ENCODE data around the gene ZSWIM9.
"Not testable (repeated sequence)": the region's sequence is repeated elsewhere in the genome, so short reads cannot be mapped to it uniquely, and the experiment has no call there.

Gene ZSWIM9

DNA sequence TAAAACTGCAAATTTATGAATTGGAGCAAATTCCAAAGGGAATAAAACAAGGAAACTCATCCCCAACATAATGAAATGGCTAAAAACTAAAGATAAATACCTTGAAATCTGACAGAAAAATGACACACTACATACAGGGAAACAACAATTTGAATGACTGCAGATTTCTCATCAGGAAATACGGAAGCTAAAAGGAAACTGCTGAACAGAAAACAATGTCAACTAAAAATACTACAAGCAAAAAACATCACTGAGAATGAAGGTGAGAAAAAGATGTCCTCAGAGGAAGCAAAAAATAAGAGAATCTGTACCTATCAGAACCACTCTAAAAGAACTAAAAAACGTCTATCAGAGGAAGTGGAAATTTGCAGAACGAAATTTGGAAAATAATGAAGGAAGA is 39.5 kb downstream of the ZSWIM9 start:
- TF ChIP-seq, protein P1, sequence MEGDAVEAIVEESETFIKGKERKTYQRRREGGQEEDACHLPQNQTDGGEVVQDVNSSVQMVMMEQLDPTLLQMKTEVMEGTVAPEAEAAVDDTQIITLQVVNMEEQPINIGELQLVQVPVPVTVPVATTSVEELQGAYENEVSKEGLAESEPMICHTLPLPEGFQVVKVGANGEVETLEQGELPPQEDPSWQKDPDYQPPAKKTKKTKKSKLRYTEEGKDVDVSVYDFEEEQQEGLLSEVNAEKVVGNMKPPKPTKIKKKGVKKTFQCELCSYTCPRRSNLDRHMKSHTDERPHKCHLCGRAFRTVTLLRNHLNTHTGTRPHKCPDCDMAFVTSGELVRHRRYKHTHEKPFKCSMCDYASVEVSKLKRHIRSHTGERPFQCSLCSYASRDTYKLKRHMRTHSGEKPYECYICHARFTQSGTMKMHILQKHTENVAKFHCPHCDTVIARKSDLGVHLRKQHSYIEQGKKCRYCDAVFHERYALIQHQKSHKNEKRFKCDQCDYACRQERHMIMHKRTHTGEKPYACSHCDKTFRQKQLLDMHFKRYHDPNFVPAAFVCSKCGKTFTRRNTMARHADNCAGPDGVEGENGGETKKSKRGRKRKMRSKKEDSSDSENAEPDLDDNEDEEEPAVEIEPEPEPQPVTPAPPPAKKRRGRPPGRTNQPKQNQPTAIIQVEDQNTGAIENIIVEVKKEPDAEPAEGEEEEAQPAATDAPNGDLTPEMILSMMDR (IDR thresholded peaks at IDR 0.05; ENCODE audit: borderline replicate concordance, insufficient read depth, low read depth, low read length), result no peak
- H3K4me3 ChIP-seq (ENCODE audit: low read depth, low read length), result no peak overlapping the region

DNA sequence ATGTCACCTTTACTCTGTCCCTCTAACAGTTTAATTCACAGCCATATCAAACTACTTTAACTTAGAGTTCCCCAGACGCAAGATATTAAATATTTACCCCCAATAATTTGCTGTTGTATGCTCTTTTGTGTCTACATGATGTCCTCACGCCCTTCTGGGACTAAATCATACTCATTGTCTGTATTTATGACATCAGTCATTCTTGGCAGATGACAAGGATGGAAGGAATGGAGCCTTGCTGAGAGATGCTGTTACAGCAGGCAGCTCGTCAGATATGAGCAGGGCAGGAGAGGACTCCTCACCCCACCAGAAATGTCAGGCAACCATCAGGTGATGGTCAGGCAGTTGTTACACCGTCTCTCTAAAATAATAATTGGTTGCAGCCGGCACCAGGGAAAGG is 43.5 kb downstream of the ZSWIM9 start:
- H3K4me3 ChIP-seq (ENCODE audit: low read depth, low read length), result no peak overlapping the region
- TF ChIP-seq, protein P1 (IDR thresholded peaks at IDR 0.05; ENCODE audit: borderline replicate concordance, insufficient read depth, low read depth, low read length), result no peak

DNA sequence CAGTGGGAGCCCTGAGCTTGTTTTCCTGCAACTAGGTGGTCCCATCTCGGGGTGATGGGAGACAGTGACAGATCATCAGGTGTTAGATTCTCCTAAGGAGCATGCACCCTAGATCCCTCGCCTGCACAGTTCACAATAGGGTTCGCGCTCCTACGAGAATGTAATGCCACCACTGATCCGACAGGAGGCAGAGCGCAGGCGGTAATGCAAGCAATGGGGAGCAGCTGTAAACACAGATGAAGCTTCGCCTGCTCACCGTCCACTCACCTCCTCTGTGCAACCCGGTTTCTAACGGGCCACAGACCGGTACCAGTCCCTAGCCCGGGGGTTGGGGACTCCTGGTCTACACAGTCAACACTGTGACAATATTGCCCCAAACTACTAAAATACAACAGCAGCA is 46.5 kb downstream of the ZSWIM9 start:
- TF ChIP-seq, protein P1 (IDR thresholded peaks at IDR 0.05; ENCODE audit: borderline replicate concordance, insufficient read depth, low read depth, low read length), result no peak
- no peak overlapping the region for H3K4me3 ChIP-seq (ENCODE audit: low read depth, low read length)

DNA sequence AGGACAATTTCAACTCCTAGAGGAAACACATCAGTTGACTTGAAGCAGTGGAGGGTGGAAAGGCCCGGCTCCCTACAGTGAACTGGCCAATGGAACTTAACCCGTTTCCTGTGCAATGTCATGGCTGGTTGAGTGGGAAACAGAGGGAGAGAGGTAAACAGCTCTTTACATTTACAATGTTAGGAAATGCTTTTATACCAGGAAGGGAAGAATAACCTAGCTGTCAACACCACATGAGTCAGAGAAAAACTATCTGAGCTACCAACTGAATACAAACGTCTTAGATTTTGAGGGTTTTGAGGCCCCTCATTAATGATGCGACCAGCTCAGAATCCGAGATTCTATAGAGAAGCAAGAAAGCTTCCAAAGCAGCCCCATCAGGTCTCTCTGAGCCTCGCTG is 48.5 kb downstream of the ZSWIM9 start:
- H3K4me3 ChIP-seq (ENCODE audit: low read depth, low read length), result no peak overlapping the region
- TF ChIP-seq, protein P1 (IDR thresholded peaks at IDR 0.05; ENCODE audit: borderline replicate concordance, insufficient read depth, low read depth, low read length), result no peak

DNA sequence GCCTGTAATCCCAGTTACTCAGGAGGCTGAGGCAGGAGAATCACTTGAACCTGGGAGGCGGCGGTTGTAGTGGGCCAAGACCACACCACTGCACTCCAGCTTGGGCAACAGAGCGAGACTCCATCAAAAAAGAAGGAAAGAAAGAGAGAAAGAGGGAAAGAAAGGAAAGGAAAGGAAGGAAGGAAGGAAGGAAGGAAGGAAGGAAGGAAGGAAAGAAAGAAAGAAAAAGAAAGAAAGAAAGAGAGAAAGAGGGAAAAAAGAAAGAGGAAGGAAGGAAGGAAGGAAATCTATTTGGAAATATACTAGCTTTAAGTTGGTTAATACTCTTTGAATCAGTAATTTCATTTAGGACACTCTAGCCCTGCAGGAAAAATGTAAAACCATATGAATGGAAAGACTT is 50.3 kb downstream of the ZSWIM9 start:
- not testable (repeated sequence) for H3K4me3 ChIP-seq (ENCODE audit: low read depth, low read length)

DNA sequence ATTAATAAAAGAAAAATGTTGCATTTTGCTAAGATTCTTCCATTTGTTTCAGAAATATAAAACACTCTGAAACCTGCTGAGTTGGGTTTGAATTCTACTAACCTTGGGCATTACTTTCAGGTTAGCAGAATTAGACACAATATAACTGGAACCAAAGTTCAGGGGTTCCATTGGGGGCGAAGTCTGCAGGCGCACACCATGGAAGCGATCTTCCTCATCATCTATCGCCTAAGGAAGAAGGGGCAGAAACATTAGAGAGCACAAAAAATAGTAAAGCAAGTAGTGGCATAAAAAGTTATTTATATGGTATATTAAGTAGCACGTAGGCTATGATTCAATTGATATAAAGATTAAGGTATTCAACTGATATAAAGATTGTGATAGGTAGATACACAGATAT is 51.1 kb downstream of the ZSWIM9 start:
- TF ChIP-seq, protein P1 (IDR thresholded peaks at IDR 0.05; ENCODE audit: borderline replicate concordance, insufficient read depth, low read depth, low read length), result no peak
- H3K4me3 ChIP-seq (ENCODE audit: low read depth, low read length), result no peak overlapping the region

DNA sequence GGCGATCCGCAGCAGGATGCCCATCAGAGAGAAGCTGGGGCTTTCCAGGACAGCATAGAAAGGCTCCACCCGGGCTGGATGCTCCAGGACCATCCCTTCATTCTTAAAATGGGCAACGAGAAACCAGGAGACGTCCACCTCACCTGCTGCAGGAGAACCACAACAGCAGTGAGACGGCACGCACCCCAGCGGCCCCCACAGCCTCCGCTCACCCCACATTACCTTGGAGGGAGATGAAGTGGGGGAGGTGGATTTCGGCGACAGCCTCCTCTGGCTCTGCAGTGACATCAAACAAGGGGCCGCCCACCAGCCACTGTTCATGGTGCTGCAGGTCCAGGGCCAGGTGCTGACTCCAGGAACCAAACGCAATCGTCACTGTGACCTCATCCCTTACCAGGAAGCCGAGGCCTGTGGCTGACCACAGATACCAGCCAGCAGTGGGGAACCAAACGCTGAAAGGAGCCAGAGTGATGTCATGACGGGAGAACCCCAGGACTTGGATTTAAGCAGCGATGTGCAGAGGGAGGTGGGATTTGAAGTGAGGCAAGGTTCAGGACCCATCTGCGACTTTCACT is 60.2 kb downstream of the ZSWIM9 start:
- TF ChIP-seq, protein P1 (IDR thresholded peaks at IDR 0.05; ENCODE audit: borderline replicate concordance, insufficient read depth, low read depth, low read length), result no peak
- no peak overlapping the region for H3K4me3 ChIP-seq (ENCODE audit: low read depth, low read length)

DNA sequence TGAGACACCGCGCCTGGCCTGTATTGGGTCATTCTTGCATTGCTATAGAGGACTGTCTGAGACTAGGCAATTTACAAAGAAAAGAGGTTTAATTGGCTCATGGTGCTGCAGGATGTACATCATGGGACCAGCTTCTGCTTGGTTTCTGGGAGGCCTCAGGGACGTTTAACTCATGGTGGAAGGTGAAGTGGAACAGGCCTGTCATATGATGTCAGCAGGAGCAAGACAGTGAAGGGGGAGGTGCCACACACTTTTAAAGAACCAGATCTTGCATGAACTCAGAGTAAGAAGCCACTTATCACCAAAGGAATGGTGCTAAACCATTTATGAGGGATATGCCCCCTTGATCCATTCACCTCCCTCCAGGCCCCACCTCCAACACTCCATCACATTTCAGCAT is 66.6 kb downstream of the ZSWIM9 start:
- no peak overlapping the region for H3K4me3 ChIP-seq (ENCODE audit: low read depth, low read length)
- TF ChIP-seq, protein P1 (IDR thresholded peaks at IDR 0.05; ENCODE audit: borderline replicate concordance, insufficient read depth, low read depth, low read length), result no peak
